HG03064 (cell line): Measurements from ENCODE around the gene SIK2.

ENCODE experiments used
- ATAC-seq: cut with Tn5 transposase; IDR thresholded peaks from one replicate; pipeline ENCODE4 v1.9.1; 2021; ENCODE audit warnings: low read depth; ENCODE audit not compliant: unreplicated experiment

SIK2 gene

GRCh38 chr11:111581341-111581740, 20.9 kb upstream of the SIK2 start:
- ATAC-seq: no peak

- no peak for ATAC-seq
These were observed 20.1 kb upstream of the SIK2 start for GRCh38 chr11:111582163-111582562.

GRCh38 chr11:111582881-111583280, 19.4 kb upstream of the SIK2 start:
- no peak for ATAC-seq

- ATAC-seq: no peak
These were observed 16.9 kb upstream of the SIK2 start for GRCh38 chr11:111585371-111585770.

GRCh38 chr11:111586388-111586831, 15.8 kb upstream of the SIK2 start:
- ATAC-seq: no peak

GRCh38 chr11:111589114-111589513, 13.1 kb upstream of the SIK2 start:
- no peak for ATAC-seq

- ATAC-seq: no peak
These were observed 12.3 kb upstream of the SIK2 start for GRCh38 chr11:111589886-111590499.

GRCh38 chr11:111591187-111591960, 10.9 kb upstream of the SIK2 start:
- ATAC-seq: no peak

- no peak for ATAC-seq
These were observed 9.8 kb upstream of the SIK2 start for GRCh38 chr11:111592491-111592890.

GRCh38 chr11:111596319-111596718, 5.9 kb upstream of the SIK2 start:
- ATAC-seq: no peak

- ATAC-seq: no peak
These were observed 4.1 kb upstream of the SIK2 start for GRCh38 chr11:111598148-111598547.

- no peak for ATAC-seq
These were observed 3.7 kb upstream of the SIK2 start for GRCh38 chr11:111598559-111598958.

- no peak for ATAC-seq
These were observed 642 bp upstream of the SIK2 start for GRCh38 chr11:111601636-111601978.

- ATAC-seq: no peak
These were observed 789 bp downstream of the SIK2 start for GRCh38 chr11:111602865-111603610.

- no peak for ATAC-seq
These were observed 1.4 kb downstream of the SIK2 start for GRCh38 chr11:111603611-111604130.

- no peak for ATAC-seq
These were observed 2.3 kb downstream of the SIK2 start for GRCh38 chr11:111604392-111605009.

GRCh38 chr11:111605681-111606080, 3.4 kb downstream of the SIK2 start:
- no peak for ATAC-seq

GRCh38 chr11:111606986-111607385, 4.7 kb downstream of the SIK2 start:
- ATAC-seq: no peak

- no peak for ATAC-seq
These were observed 5.5 kb downstream of the SIK2 start for GRCh38 chr11:111607751-111608150.

- no peak for ATAC-seq
These were observed 10.0 kb downstream of the SIK2 start for GRCh38 chr11:111612224-111612623.

- ATAC-seq: no peak
These were observed 15.0 kb downstream of the SIK2 start for GRCh38 chr11:111617286-111617685.
